Natural killer cell (primary cell): ENCODE results near the gene GAB2. TPM values are rescaled to one million over a fixed set of nuclear protein-coding genes. Genes with fewer than 3 reads are reported as not detected.

Experiments
- ATAC-seq, 3 donors: fragments of 150-1000 bp in 2 of 3; fragments of 200-7000 bp in 1 of 3; cut with Tn5 transposase; 1 replicate in 1 of 3; 2 replicates in 2 of 3; pipeline ENCODE4 v1.10.0; 2021; ENCODE audit warnings: mild to moderate bottlenecking in 2 of 3, moderate library complexity in 2 of 3
- DNase-seq, 2 donors: peaks; one replicate each; pipeline versions ENCODE4 v3.0.0 to v3.0.0-alpha.2; 2013 to 2021; ENCODE audit warnings: mixed read lengths in 1 of 2
- H3K27ac ChIP-seq: one replicate; pipeline ENCODE4 v1.5.1; 2013; ENCODE audit warnings: mild to moderate bottlenecking, low read length
- H3K27me3 ChIP-seq: one replicate; pipeline ENCODE4 v1.6.1; 2013; ENCODE audit warnings: low read length; ENCODE audit not compliant: control insufficient read depth, insufficient read depth
- H3K36me3 ChIP-seq: one replicate; pipeline ENCODE4 v1.6.1; 2013; ENCODE audit warnings: low read length; ENCODE audit not compliant: control insufficient read depth, insufficient read depth
- H3K4me1 ChIP-seq: one replicate; pipeline ENCODE4 v1.6.1; 2013; ENCODE audit warnings: low read length; ENCODE audit not compliant: control insufficient read depth, insufficient read depth
- H3K4me3 ChIP-seq: one replicate; pipeline ENCODE4 v1.5.1; 2013; ENCODE audit warnings: low read length
- H3K9me3 ChIP-seq: one replicate; pipeline ENCODE4 v1.6.1; 2013; ENCODE audit warnings: low read length; ENCODE audit not compliant: control insufficient read depth, insufficient read depth
- H3K27ac Mint-ChIP-seq, 2 donors: one replicate each; pipeline ENCODE4 v1.8.0; 2022; ENCODE audit warnings: mild to moderate bottlenecking in 2 of 2, mixed read lengths in 2 of 2, moderate library complexity in 1 of 2
- H3K27me3 Mint-ChIP-seq, 2 donors: one replicate each; pipeline ENCODE4 v1.8.0; 2022; ENCODE audit warnings: low read depth in 2 of 2, mixed read lengths in 2 of 2
- H3K36me3 Mint-ChIP-seq: one replicate; pipeline ENCODE4 v1.8.0; 2022; ENCODE audit warnings: mixed read lengths
- H3K4me1 Mint-ChIP-seq, 2 donors: one replicate each; pipeline ENCODE4 v1.8.0; 2022; ENCODE audit warnings: mixed read lengths in 2 of 2
- H3K4me3 Mint-ChIP-seq: one replicate; pipeline ENCODE4 v1.8.0; 2022; ENCODE audit warnings: mild to moderate bottlenecking, moderate library complexity, mixed read lengths
- H3K9me3 Mint-ChIP-seq, 2 donors: one replicate each; pipeline ENCODE4 v1.8.0; 2022; ENCODE audit warnings: mixed read lengths in 2 of 2
- WGBS: methylation state at CpG from one replicate; pipeline ENCODE4 v1.1.7; 2013; ENCODE audit warnings: missing lambda C conversion rate; ENCODE audit not compliant: insufficient coverage; 5-methylcytosine and 5-hydroxymethylcytosine counted together
- intact Hi-C: fragments of 100-400 bp; cut with micrococcal nuclease; formaldehyde crosslinking; loops from one replicate; pipeline ENCODE4 v1.14.2; 2022
- total RNA-seq, 4 donors: library from RNA; stranded (reverse); fragments of 120-200 nt in 1 of 4; gene quantifications; one replicate each; pipeline versions ENCODE4 v1.2.3 to v1.2.4, GENCODE V29; 2013 to 2022
- TF ChIP-seq, protein P1 (sequence below): fragments of 200-600 bp; IDR thresholded peaks from one replicate; pipeline ENCODE4 v1.8.0; 2022; ENCODE audit warnings: antibody characterized with exemption

The GAB2 gene
- total RNA-seq, 3 donors from 2014 or later (not counting 1 experiment from before 2014, with no cell fraction given), result 4.3 to 58.4 (median 8.1) TPM

DNA sequence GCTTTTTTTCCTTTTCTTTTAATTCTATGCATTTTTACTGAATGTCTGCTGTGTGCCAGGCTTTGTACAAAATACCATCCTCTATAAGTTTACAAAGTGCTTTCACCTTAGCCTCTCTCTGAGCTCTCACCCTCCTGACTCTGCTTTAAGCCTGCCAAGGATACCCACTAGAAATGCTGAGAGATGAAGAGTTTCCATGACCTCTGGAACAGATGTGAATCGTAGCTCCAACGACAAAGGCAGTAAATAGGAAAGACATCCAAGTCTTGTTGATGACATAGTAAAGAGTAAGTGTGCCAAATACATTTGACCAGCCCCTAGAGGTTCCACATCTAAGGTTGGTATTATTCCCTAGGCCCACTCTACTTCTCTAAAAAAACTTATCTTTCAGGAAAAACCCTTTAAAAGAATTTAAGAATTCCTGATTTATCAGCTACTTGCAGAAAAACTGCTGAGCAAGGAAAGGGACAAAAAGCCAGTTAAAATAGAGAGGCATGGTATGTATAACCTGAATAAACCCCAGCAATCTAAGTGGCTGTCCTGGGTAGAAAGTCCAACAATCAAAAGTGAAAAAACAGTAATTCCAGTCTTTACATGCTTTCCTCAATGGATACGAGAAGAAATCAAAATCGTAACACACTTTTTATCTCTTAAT is 45.4 kb downstream of the GAB2 start:
- Histone ChIP-seq H3K36me3 (no peaks in the 10 kb centered on the region), H3K4me1 (no peaks in the 10 kb centered on the region), H3K9me3 (peaks cover 5% of the 10 kb centered on the region), H3K27me3 (no peaks in the 10 kb centered on the region), H3K27ac (no peak overlapping the region), H3K4me3 (no peak overlapping the region)
- H3K4me1 Mint-ChIP-seq, result no peaks in the 10 kb centered on the region
- no peaks in the 10 kb centered on the region for H3K27me3 Mint-ChIP-seq
- WGBS, result 94% methylated on average over 4 of the region's 4 CpGs
- ATAC-seq (no peak), DNase-seq (no peak)
- intact Hi-C loops, result no loop called here
- TF ChIP-seq, protein P1, sequence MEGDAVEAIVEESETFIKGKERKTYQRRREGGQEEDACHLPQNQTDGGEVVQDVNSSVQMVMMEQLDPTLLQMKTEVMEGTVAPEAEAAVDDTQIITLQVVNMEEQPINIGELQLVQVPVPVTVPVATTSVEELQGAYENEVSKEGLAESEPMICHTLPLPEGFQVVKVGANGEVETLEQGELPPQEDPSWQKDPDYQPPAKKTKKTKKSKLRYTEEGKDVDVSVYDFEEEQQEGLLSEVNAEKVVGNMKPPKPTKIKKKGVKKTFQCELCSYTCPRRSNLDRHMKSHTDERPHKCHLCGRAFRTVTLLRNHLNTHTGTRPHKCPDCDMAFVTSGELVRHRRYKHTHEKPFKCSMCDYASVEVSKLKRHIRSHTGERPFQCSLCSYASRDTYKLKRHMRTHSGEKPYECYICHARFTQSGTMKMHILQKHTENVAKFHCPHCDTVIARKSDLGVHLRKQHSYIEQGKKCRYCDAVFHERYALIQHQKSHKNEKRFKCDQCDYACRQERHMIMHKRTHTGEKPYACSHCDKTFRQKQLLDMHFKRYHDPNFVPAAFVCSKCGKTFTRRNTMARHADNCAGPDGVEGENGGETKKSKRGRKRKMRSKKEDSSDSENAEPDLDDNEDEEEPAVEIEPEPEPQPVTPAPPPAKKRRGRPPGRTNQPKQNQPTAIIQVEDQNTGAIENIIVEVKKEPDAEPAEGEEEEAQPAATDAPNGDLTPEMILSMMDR, result no peak
- H3K36me3 Mint-ChIP-seq, result no peaks in the 10 kb centered on the region
- no peak overlapping the region for H3K27ac Mint-ChIP-seq
- no peaks in the 10 kb centered on the region for H3K9me3 Mint-ChIP-seq
- H3K4me3 Mint-ChIP-seq, result no peak overlapping the region

DNA sequence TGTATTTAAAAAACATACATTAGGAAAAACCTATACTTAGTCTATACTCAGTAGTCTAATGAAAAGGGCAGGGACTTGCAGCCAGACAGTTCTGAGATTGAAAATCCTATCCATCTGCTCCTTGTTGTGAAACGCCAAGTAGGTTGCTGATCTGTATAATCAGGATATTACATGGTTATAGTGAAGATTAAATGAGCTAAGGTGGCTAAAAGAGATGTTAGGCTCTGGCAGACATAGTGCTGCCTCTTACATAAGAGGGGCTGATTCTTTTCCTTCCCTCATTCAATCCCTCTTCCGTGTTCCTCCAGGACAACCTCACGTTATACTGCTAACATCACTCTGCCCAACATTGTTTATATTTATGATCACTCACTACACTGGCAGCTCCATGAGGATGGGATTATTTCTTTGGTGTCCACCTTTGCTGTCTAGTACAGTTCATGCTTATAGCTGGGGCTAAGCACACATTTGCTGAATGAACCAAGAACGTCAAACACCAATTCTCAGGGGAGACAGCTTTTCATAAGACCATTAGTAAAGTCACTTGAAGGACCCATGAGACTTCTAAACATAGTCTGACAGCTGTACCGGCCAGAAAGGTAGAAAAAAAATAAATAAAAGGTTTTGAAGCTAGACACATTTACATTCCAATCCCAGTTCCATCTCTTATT is 46.3 kb downstream of the GAB2 start:
- Mint-ChIP-seq H3K36me3 (no peaks in the 10 kb centered on the region), H3K9me3 (no peaks in the 10 kb centered on the region), H3K4me1 (no peaks in the 10 kb centered on the region), H3K27ac (no peak overlapping the region), H3K27me3 (no peaks in the 10 kb centered on the region), H3K4me3 (no peak overlapping the region)
- H3K9me3 ChIP-seq, result no peaks in the 10 kb centered on the region
- no peaks in the 10 kb centered on the region for H3K36me3 ChIP-seq
- H3K4me3 ChIP-seq, result no peak overlapping the region
- no peak overlapping the region for H3K27ac ChIP-seq
- no peaks in the 10 kb centered on the region for H3K4me1 ChIP-seq
- no peak for DNase-seq
- H3K27me3 ChIP-seq, result no peaks in the 10 kb centered on the region
- TF ChIP-seq, protein P1, result no peak
- WGBS, result 83% methylated on average over 4 of the region's 5 CpGs
- no peak for ATAC-seq
- intact Hi-C loops, result no loop called here

DNA sequence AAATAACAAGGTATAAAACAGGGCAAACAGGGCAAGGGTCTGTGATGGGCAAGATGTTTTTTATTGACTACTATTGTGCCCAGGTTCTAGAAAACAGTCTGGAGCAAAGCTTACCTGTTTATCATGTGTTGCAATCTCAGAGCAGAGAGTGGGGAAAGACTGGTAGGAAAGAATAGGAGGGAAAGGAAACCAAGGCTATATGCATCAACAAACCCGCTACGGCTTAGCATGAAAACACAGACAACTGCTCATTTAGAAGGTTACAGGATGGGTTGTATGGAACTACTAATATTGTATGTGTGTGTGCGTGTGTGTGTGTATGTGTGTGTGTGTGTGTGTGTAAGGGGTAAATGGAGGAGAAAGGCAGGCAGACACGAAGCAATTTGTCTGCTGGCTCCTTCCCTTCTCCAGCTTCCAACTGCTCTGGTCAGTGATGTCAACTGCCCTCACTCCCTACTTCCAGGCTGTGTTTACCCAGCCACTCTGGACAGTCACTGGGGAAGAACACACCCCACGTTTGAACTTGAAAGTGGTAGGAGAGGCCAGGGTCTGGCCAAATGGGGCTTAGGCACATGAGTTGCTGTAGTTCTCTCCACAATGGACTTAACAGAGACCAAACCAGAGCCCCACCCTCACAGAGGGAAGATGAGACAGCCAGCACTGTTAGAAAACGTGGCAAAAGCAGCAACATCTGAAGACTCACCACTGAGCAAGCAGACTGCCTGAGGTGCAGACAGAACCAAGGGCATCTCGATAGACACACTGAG is 47.0 kb downstream of the GAB2 start:
- H3K27me3 ChIP-seq, result no peaks in the 10 kb centered on the region
- H3K4me3 ChIP-seq, result no peak overlapping the region
- no peak for DNase-seq
- H3K4me1 ChIP-seq, result no peaks in the 10 kb centered on the region
- Mint-ChIP-seq H3K4me1 (no peaks in the 10 kb centered on the region), H3K9me3 (no peaks in the 10 kb centered on the region), H3K27me3 (no peaks in the 10 kb centered on the region), H3K27ac (no peak overlapping the region), H3K36me3 (no peaks in the 10 kb centered on the region), H3K4me3 (no peak overlapping the region)
- intact Hi-C loops, result no loop called here
- TF ChIP-seq, protein P1, result no peak
- no peaks in the 10 kb centered on the region for H3K36me3 ChIP-seq
- 87% methylated on average over 7 of the region's 7 CpGs for WGBS
- H3K9me3 ChIP-seq, result no peaks in the 10 kb centered on the region
- no peak for ATAC-seq
- no peak overlapping the region for H3K27ac ChIP-seq
